Stimulated activated CD8-positive, alpha-beta memory T cell treated with anti-CD3 and anti-CD28 coated beads, Interleukin-12 subunit alpha, Interleukin-12 subunit beta, amount 100 ng/mL, for 24 hours (primary cell): ENCODE data around the gene PPARG.
A peak's percentile ranks its signal among the peaks of the same experiment; 100 is the strongest.
"Not testable (repeated sequence)": the region's sequence is repeated elsewhere in the genome, so short reads cannot be mapped to it uniquely, and the experiment has no call there.

ENCODE experiments used
- DNase-seq: peaks from one replicate; pipeline ENCODE4 v3.0.0-alpha.2; 2020; ENCODE audit errors: extremely low read depth

Gene PPARG

DNA sequence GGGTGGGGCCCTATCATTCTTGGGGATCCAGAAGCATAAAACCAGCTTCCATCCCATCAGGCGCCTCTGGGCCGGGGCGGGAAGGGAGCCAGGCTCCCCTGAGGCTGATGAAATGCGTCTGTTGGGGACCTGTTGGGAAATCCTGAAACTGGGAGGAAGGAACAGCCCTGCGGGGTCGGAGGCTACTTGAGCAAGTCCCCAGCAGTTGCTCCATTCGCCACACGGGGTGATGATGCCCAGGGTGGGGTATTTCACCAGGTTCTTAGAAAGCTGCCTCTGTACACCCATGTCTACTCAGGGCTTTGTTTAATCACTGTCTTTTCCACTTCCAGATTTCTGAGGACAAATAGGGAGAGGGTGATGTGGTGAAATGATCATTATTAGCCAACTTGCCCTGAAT lies 170.0 kb downstream of the PPARG start:
- no peak for DNase-seq

DNA sequence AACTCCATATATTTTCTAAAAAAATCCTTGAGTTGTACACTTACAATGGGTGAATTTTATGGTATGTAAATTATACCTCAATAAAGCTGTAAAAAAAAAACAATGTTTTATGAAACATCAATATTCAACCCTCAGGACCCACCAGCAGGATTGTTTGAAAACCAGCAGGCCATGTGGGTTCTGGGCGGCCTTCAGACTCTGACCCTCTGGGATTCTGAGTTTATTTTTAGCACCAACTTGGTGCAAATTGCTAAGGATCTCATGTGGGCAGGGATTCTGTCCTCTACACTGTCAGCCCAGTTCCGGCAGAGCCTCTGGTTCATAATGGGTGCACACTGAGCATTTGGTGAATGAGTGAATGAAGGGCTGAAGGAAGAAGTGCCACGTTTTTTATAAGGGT lies 171.3 kb downstream of the PPARG start:
- no peak for DNase-seq

DNA sequence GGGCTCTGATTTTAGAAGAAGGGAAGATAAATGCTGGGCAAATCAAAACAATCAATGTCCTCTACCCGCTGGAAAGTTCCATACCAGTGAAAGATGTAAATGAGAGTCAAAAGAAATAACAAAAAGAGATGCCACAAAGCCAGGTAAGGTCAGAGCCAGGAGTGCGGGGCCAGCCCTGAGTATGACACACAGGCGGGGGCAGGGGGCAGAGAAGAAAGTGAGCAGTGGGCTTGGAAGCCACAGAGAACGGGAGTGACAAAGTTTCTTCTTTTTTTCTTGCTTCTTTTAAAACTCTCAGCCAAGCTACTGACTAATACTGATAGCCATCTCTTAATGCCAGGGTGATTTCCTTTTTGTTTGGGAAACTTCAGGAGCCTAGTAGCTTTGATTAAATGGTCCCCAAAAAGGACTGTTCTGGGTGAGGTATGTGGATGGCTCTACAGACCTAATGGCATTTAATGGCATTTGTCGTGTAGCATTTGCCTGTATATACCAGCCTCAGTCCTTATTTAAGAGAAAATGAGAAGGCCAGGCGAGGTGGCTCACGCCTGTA lies 172.3 kb downstream of the PPARG start:
- no peak for DNase-seq

DNA sequence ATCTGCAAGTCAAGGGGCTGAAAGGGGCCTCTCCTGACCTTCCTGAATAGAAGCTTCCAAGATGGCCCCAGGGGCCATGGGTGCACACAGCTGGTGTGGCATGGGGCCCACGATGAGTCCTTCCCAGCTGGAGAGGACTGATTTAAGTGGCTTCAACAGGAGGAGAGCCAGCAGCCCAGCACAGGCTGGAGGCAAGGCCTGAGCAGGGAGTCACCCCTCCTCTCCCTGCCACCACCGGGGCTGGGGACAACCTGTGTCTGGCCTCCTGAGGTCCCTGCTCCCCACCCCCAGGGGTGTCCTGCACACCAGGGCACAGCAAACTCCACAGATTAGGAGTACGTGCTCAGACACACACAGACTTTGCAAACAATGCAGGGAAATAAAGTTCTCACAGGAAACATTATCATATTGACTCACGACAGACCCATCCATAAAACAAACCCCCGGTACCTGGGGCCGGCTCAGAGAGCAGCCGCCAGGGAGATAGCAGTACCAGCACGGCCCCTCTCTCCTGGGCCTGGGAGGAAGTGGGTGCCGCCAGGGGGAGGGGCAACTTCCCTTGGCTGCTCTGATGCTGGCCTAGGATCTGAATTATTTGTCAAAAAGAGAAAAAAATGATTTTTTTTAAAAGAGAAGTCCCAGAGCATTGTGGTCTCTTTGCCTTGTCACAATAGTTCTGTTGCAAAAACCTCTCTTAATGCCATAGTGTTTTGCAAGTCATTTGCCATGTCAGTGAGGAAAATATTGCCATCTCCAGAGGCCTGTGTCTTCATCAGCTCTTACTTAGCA lies 173.5 kb downstream of the PPARG start:
- DNase-seq, result no peak

DNA sequence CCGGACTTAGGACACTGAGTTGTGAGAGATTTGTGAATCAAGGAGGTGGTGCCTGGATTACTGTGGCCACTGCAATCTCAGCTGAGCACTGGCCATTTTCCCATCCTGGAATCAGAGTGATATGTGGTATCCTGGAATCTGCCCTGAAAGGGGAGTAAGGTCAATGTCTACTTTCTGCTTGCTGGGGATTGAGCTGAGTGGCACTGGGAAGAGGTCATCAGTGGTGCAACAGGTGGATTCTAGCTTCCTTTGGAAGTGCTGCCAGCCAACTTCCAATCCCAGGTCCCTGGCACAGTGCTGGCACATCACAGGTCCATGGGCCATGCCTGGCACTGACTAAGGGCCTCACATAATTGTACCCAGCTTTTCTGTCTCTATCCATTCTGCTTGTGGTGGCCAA lies 174.8 kb downstream of the PPARG start:
- DNase-seq, result no peak

DNA sequence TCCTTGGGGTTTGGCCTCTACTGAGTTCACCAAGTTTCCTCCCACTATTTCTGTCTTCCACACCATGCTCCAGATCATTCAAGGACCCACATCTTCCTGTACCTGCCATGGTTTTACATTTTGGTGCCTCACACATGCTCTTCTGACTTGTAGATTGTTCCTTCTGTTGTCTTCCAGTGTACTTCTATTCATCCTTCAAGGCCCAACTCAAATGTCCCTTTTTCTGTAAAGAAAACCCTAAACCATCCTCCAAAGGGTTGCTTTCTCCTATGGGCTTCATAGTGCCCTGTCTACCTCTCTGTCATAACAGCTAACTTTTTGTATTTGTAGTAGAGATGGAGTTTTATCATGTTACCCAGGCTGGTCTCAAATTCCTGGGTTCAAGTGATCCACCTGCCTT lies 175.3 kb downstream of the PPARG start:
- DNase-seq, result no peak

DNA sequence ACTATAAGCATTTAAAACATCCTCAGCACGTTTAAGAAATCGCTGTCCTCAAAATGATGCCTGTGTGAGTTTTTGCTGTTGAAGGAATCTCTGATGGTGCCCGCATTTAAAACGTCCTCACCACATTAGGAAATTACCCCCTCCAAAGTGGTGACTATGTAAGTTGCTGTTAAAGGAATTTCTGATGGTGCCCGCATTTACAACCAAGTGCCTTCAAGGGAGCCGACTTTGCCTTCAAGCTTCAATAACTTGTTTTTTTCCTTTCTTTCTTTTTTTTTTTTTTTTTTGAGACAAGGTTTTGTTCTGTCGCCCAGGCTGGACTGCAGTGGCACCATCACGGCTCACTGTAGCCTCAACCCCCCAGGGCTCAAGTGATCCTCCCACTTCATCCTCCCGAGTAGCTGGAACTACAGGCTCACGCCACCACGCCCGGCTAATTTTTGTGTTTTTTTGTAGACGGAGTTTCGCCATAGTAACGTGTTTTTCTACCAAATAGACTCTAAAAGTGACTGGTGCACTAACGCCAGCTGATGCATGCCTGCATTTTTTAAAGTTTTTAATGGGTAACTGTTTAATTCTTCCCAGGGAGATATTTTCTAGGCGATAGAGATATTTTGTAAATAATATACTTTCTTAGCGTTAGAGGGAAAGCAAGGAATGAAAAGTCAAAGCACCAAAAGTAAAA lies 176.4 kb downstream of the PPARG start:
- no peak for DNase-seq

DNA sequence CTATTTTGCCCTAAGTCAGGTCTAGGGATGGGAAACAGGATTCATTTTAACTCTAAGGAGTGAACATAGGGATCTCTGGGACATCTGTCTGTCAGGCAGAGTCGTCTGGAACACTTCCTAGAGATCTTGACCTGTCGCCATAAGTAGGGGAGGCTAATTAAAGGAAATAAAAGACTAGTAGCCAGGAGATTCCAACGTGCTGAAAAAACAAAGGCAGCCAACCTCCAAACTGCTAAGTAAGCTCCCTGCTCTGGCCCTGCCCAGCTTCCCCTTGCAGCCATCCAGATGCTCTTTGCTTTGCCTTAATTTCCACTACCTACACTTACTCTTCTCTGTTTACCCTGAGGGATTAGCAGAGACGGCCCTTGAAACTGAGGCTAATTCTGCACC lies 177.0 kb downstream of the PPARG start:
- no peak for DNase-seq

DNA sequence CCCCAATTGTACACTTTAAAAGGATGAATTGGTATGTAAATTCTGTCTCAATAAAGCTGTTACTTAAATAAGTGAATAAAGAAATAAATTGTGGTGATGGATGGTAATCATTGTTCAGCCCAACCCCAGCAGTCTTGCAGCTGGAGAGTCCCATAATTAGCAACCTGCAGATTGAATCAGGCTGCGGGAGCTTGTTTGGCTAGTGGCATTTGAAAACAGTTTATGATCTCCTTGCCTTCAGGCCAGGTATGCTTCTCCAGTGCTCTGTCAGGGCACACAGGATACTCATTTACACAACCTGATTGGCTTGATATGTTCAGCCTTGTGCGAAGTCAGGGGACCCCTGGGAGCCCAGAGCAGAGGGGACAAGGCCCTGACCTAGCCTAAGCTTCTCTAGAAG lies 178.9 kb downstream of the PPARG start:
- no peak for DNase-seq

DNA sequence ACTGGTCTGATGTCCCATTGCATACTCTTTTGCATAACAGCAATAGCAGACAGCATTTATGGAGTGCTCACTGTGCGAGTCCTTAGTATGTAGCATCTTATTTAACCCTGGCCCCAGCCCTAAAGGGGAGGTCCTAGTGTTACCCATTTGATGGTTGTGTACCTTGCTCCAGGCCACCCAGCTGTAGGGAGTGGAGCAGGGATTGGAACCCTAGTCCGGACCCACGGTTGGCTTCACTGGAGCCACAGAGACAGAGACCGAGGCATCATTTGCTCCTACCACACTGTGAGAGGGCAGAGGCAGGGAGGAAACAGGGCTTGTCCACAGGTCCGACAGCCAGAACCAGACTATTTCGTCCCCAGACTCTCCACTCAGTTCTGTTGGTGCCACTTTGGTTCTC lies 179.4 kb downstream of the PPARG start:
- DNase-seq, result no peak

DNA sequence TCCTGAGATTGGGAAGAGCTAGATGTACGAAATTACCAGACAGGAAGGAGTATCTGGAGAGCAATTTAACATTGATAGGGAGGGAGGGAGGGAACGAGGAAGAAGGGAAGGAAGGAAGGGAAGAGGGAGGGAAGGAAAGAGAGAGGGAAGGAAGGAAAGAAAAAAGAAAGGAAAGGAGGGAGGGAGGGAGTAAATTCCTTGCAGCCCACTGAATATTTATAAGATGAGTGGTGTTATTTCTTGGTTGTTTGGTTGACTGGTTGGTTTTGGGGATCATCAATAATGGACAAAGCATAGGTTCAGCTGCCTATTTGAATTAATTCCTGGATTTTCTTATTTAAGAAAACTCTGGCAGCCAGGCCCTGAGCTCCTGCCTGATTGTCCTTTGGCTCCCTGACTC lies 179.9 kb downstream of the PPARG start:
- DNase-seq, result no peak

DNA sequence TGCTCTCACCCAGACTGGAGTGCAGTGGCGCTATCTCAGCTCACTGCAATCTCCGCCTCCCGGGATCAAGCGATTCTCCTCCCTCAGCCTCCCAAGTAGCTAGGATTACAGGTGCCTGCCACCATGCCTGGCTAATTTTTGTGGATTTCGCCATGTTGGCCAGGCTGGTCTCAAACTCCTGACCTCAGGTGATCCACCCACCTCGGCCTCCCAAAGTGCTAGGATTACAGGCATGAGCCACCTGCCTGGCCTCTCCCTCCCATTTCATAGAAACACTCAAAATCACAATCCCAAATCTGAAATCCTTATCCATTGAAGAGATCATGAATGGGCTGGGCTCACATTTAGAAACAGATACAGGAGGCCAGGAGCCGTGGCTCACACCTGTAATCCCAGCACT lies 180.4 kb downstream of the PPARG start:
- not testable (repeated sequence) for DNase-seq

DNA sequence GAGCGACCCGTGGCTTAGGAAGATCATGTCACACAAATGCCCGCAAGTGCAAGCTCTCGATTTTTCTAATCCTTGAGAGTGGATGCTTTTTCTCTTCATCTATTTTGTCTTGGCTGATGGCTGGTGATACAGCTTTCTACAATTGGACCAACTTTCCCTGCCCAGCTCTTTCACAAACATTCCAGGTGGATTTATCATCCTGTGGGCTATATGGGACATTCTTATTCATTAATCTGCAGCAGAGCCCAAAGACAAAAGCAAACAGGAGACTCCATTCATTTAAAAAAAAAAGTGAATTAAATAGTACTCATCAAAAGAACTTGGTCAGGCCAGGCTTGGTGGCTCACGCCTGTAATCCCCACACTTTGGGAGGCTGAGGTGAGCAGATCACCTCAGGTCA lies 181.2 kb downstream of the PPARG start:
- DNase-seq, result no peak

DNA sequence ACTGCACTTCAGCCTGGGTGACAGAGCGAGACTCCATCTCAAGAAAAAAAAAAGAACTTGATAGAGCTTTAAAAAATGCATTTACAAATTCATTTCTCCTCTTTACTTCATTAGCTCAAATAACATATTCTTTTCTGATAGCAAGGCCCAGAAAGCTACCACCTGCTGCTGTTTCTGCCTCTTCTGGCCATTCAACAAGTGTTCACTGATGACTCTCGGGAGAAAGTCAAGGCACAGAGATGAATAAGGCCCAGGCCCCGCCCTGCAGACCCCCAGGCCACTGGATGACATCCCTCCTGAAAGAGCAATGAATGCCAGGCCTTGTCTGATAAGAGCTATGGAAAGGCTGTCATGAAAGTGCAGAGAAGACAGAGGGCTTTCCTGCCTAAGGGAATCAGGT lies 181.8 kb downstream of the PPARG start:
- no peak for DNase-seq

DNA sequence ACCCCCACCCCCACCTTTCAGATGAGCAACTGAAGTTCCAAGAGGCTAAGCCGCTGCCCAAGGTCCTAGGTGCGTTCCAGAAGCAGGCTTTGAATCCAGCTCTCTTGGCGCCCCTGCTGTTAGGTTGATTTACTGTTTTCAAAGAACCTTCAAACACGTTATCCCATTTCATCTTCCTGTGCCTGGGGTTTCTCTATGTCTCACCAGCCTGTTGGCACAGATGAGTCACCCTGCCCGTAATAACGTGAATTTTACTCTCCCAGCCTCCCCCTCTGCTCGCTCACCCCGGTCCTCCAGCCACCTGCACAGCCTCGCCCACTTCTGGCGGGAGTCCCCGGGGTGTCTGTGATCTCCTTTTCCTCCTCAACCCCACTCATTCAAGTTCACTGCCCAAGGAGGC lies 182.4 kb downstream of the PPARG start:
- DNase-seq, result peak; percentile 22

DNA sequence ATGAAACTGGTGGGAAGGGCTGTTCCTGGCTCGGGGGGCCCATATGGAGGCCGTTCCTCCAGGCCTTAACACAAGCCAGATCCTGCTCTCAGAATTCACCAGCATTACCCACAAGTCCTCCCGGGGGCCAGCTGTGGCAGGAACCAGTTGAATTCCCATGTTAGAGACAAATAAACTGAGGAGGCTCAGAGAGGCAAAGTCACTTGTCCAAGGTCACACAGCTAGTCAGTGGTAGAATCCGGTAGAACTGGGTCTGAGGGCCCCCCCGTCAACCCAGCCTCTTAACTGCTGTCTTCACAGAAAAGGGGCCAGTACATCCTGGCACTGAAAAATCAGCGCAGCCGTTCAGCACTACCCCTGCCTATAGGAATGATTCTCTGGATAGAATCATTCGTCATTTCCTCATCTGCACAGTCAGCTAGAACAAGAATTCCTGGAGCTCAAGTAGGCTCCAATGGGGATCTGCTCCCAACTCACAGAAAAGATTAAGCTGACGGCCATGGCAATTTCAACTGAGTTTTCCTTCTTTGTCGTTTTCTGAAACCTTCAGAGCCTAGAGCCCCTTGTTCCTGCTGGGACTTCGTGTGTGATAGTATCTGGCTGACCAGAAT lies 183.2 kb downstream of the PPARG start:
- DNase-seq, result no peak

DNA sequence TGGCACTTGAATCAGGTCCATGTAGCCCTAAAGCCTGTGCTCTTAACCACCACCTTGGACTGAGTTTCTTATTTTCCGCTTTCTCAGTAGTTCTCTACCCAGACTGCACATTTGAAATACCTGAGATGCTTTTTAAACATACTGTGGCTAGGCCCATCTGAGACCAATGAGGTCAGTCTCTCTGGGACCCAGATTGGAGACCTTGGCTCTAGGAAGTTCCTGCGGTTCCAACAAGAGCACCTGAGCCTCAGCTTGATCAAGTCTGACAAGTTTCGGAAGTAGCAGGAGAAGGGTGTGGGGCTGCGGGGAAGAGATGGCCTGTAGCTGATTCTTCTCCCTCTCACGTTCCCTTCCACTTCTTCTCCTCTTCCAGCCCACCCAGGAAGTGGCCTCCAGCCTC lies 183.9 kb downstream of the PPARG start:
- DNase-seq, result no peak

DNA sequence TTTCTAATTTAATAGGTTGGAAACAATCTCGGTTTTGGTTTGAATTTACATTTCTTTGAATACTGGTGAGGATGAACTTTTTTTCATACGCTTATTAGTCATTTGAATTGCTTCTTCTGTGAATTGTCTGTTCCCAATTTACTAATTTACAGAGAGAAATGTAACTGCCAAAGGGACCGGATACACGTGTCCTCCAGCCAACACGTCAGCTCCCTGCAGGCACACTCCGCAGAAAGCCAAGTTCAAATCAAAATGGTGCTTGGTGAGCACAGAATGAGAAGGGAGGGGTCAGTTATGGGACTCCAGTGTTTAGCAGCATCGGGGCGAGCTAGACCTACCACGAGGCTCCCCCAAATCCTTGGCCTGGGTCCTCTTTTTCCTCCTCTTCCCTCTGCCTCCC lies 184.6 kb downstream of the PPARG start:
- DNase-seq, result no peak

DNA sequence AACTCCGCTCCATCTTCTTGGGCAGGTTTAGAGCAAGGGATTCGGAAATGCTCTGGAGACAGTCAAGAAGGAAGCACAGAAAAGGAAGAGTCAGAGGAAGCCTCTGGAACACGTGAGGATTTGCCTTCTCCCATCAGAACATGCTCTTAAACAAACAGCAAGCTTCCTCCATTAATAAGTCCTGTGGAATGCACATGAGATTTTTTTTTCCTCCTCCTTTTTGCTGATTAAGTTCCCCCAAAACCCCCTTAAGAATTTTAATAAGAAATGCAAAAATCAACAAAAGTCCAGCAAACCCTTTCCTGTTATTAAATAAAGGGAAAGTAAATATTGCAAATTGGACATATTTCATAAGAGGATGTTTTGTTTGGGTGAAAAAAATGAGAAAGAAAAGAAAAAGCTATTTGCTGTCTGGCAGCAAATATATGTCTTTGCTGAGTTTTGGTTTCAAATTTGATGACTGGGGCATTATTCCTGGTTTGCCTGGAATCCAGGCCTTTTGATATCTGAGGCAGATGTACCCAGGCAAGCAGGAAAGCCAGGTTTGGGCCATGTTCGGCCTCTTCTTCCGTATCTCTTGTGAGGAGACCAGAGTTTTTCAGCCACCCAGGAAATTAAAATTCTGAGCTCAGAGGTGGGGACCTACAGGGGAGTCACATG lies 187.5 kb downstream of the PPARG start:
- no peak for DNase-seq

DNA sequence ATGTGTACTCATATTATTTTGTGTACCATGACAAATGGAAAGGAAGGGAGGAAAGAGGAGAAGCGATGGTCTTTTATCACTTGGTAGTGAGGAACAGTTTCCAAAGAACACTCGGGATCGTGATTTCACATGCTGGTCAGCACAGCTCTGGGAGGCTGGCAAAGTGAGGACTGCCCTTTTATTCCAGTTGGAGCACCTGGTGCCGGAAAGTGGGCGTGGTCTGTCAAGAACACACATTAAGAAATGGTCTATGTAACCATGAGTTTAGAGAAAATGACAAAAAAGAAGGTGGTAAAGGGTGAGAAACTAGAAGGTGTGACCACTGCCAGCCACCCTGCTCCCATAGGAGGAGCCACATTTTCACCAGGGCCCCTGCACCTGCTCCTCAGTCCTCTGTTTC lies 188.4 kb downstream of the PPARG start:
- DNase-seq, result no peak

DNA sequence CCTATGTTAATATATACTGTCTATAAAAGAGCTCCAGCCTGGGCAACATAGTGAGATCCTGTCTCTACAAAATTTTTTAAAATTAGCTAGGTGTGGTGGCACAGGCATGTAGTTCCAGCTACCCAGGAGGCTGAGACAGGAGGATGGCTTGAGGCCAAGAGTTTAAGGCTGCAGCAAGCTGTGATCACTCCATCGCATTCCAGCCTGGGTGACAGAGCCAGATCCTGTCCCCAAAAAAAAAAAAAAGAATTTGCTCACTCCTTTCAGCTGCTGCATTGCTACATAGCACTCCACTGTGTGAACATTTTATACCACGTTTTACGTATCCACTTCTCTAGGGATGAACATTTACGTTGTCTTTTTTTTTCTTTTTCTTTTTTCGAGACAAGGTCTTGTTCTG lies 189.5 kb downstream of the PPARG start:
- no peak for DNase-seq

DNA sequence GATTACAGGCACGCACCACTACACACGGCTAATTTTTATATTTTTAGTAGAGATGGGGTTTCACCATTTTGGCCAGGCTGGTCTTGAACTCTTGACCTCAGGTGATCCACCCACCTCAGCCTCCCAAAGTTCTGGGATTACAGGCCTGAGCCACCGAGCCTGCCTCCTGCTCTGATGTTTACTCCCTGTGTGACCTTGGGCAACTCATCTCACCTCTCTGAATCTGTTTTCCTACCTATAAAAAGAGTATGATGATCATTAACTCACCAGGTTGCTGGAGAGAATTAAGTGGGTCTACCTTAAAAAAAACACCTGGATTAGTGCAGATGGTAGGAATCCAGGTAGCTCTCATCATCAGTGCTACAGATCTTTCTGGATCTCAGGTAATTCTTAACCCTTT lies 190.3 kb downstream of the PPARG start:
- not testable (repeated sequence) for DNase-seq
